ELF-1 (cell line): ENCODE measurements around the gene H2BK1.

Source experiments
- DNase-seq: peaks from one replicate; pipeline ENCODE4 v3.0.0-alpha.2; 2016; ENCODE audit warnings: low read depth, low spot score

Gene H2BK1

DNA sequence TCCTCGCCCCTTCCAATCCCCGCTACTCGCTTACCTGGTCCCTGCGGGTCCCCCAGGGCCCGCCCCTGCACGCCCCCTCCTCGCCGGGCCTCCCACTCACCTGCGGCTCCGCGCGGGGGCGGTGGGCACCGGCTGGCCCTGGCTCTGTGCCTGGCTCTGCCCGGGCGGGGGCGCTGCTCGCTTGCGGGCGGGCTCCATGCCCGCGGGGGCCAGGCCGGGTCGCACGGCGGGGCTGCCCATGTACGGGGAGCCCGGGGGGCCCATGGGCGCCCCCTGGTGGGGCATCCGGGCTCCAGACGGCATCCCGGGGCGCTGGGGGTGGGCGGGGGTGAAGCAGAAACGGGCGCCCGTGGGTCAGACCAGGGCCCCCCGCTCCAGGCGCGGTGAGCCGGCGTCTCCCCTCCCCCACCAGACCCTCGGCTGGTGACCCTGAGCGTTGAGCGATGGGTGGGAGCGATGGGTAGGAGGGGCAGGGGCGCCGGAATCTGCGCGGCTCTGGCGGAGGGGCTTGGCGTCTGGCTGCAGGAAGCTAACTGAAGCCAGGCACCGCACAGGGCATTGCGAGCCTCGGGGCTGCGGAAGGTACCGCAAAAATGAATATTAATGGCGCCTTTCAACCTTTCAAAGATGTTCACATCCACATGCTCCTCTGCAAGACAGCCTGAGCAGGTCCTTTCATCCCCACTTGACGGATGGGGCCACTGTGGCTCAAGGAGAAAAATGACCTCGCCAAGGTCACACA is 35.2 kb upstream of the H2BK1 start:
- DNase-seq = no peak

DNA sequence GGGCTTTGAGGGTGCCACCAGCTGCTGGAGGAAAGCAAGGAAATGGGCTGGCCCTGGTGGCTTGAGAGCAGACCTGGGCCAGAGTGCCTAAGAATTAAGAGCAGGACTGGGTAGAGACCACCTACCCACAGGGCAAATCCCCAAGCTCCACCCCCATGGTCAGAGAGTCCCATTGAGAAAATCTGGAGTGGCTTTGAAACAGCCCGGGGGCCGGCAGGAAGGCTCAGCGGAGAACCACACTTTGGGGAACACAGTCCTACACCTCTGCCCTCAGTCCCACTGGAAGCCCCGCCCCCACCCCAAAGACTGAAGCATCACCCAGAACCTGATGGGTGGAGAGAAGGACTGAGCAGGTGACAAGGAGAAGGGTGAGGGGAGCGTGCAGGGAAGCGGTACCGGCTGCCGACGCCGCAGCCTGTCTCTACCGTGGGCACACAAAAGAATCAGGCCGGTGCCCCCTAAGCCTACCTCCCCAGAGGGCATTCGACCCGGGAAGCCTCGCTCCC is 34.6 kb upstream of the H2BK1 start:
- no peak for DNase-seq

DNA sequence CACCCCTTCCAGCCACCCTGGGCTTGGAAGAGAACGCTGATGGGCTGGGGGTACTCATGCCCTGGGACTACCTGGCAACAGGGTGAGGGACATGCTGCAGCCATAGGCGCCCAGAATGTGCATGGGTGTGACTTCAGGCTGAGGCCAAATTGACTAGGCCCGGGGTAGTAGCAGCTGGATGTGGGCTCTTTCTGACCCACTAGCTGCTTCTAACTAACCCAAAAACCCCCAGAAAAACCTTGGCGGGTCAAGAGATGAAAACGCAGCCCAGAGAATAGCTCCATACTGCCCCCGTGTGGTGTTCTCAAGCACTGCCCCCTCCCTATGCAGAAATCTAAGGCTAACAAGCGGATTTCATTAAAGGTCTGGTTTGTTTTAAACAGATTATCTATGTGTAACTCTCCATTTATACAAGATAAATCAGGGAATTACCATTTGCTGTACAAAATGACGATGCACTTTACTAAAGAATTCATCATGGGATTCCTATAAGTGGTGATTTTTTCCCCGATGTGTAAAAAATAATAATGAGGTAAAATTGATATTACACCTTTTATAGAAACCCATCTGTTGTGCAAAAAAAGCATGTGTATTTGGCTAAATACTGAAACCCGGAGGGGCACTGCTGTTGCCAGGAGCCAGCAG is 34.0 kb upstream of the H2BK1 start:
- peak; percentile 72 for DNase-seq

DNA sequence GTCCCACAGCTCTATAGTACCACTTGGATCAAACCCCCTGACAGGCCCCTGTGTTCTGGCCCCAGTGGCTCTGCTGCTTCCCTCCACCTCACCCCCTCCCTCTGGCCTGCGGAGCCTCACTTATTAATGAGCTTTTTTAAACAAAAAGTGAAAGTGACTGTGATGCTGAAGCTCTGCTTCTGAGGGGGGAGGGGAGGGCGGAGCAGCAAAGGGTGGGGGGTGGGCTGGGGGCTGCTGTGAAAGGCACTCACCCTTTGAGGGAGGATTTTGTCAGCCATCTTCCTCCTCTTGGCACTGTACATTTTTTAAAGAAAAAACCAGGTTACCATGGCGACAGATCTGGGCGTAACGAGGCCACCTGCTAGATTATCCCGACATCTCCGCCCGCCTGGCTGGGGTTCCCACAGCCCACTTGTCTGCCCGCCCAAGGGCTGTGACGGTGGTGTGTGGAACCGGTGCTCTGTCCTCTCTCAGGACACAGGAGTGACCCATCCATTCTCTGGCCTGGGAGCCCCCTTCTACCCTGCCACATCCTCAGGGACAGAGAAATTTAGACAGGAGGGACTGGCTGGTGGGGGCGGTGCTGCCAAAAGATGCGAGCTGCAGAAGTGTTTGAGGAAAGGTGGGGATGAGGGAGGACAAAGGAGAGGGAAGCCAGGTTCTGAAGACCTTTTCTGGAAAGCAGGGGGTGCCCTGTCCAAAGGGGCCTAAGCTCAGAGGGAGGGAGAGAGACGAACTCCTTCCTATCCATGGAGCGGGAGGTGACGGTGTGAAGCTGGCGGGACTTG is 33.3 kb upstream of the H2BK1 start:
- no peak for DNase-seq

DNA sequence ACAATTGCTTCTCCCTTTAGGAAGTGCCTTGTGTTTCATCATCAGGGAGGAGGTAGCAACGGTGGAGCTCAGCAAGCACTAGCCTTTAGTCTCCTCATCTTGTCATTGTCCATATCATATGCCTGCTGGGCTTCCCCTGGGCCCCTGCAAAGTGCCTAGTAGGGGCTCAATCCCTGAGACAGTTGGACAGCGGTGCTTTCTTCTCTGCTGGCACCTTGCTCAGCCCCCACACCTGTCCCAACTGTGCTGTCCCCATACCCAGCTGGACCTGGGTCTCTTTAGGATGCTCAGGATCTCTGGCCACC is 32.7 kb upstream of the H2BK1 start:
- DNase-seq = no peak

DNA sequence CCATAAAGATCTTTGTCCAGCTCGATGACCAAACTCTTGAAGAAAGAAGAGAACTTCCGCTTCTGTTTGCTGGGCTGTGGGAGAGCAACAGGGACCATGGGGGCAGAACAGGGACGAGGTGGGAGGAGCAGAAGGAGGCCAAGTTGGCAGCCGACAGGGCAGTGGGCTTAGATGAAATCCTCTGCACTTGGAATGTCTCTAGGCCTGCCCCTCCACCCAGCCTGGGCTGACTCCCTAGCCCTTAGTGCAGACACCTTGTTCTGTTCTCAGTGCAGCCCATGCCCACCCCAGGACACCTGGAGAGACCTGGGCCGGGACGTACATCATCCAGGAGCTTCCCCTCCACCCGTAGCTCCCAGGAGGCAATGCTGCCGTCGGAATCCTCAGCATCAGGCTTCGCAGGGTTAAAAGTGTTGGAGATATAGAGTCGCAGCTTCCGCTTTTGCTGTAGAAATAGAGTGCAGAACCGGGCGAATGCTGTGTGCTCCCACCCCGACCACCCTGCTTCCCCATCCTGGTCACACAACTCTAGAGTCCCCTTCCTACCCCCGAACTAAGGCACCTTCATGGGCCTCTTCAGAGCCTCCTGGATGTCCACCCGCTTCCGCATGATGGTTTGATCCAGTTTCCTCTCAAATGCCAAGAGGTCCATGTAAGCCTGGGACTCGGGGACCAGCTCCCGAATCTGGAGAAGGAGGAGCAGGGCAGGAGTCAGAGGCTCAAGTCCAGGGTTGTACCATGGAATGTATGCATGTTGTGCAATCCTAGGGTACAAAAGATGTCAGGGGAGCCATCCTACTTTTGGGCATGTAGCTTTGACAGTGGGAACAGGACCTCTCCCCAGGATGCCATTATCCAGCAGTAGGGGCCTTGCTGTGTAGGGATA is 32.1 kb upstream of the H2BK1 start:
- DNase-seq = no peak

DNA sequence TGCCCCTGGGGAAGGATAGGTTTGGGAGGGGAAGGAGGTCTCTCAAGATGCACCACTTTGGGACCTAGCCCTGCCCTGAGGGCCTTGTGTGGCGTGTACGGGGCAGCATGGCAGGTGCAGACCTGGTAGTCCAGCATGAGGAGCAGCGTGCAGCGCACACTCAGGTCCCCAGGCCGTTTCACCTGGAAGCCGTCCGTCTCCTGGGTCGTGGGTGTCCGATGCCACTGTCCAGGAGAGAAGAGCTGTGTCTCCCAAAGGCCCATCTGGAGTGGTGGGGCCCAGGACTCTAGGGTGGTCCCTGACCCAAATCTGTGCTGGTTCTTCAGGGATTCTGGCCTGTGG is 31.4 kb upstream of the H2BK1 start:
- no peak for DNase-seq

DNA sequence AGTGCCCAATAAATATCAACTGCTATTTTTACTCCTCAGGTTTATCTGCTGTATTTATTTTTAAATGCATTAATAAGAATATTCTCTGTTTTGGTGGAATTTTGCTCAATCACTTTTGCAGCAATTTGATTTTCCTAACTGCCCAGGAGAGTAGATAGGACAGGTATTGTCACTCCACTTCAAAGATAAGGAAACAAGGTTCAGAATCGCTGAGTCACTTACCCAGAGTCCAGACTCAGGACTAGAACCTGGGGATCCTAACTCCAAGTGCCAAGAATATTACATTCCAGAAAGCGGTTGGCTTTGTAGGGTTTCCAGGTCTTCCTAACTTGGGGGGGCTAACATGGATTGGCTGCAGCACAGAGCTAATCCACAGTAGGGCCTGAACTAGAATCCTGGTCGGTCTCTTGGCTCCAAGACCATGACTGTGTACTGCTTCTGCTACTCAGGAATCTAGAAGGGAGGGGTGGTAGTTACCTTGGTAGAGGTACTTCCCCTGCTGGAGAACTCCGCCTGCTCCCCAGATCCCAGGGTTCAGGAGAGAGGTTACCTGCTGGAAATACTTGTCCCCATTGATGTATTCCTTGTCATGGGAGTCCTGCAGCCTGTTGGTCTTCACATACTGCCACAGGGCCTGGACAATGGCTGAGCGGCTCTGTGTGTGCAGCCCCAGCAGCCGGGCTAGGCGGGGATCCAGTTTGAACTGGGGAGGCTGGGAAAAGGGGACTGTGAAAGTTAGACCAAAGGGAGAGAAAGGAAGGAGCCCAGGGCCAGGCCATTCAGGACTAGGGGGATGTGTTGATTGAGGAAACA is 30.9 kb upstream of the H2BK1 start:
- no peak for DNase-seq

DNA sequence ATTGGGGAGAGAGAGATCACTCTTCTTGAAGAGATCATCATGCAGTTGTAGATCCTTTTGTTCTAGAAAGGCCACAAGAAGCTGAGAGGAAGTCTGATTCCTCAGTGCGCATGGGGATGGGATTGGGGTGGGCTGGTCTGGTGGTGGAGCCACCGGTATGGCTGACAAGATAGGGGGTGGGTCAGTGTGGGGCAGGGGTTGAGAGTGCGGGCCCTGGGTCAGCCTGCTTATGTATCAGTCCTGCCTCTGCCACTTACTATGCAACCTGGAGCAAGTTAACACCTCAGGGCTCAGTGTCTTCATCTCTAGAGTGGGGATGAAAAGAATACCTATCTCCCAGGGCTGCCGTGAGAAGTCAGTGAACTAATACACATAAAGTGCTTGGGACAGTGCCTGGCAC is 30.2 kb upstream of the H2BK1 start:
- DNase-seq = no peak

DNA sequence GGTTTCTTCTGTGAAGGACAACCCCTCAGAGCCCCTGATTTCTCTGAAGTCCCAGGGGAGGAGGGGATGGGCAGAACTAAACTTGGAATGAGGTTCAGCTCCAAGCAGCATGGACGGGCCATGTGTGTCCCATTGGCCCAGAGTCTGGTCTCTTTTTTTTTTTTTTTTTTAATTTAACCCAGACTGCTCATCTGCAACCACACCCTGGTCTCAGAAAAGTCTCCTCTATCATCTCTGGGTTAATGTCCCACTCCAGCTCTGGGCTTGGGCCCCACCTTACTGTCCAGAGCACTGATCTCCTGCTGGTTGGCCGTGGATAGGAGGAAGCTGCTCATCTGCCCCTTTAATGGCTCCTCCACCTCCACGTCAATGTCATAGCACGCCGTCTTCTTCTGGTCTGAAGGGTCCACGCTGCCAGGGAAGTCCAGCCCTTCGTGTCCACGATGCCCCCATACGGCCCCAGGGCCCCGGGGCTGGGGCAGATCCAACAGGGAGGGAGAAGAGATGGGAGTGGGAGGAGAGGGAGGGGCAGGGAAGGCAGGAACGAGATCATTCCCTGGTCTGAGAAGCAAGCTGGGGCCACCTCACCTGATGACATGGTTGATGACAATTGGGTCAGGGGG is 29.7 kb upstream of the H2BK1 start:
- no peak for DNase-seq

DNA sequence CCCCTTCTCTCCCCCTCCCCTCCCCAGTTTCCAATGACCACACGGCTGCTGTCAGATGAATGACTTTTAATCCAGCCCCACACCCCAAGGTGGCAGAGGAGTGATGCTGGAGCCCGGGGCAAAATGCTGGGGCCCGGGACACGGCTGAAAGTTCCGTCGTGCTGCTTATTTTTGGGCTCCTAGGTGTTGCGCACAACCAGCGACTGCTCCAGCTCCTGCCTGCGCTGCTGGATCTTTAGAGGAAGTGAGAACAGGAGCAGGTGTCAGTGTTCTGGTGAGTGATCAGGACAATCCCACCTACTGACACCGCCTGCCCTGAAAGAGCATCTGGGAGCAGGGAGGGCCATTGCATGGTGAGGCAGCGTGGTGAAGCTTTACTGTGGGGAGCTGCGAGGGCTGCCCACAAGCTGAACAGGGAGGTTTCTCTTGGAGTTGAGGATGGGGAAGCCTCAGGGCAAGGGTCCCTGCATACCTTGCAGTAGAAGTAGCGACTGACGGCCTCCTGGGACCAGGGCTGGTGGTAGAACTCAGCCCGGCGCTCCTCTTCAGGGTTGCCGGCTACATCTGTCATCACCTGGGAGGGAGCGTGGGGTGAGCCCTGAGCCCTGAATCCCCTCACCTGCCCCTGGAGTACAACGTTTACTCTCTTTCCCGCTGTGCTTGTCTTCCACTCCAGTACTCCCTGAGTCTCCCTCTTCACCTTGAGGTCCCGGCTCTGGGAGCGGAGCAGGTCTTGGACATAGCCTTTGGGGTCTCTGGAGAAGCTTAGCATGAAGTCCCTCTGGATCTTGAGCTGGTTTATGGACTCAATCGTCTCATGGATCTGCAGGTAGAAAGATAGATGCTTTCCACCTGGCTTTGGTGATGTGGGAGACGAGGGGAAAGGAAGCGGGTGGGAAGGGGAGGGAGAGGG is 28.9 kb upstream of the H2BK1 start:
- no peak for DNase-seq

DNA sequence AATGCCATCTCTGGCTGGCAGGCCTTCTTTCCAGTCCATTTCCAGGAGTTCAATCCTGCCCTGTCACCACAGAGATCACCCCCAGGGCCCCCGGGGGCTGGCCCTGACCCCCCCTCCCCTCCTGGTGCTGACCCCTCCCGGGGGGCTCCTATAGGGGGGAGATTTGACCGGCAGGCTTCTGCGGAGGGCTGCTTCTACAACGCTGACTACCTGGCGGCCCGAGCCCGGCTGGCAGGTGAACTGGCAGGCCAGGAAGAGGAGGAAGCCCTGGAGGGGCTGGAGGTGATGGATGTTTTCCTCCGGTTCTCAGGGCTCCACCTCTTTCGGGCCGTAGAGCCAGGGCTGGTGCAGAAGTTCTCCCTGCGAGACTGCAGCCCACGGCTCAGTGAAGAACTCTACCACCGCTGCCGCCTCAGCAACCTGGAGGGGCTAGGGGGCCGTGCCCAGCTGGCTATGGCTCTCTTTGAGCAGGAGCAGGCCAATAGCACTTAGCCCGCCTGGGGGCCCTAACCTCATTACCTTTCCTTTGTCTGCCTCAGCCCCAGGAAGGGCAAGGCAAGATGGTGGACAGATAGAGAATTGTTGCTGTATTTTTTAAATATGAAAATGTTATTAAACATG is 28.0 kb upstream of the H2BK1 start:
- no peak for DNase-seq

DNA sequence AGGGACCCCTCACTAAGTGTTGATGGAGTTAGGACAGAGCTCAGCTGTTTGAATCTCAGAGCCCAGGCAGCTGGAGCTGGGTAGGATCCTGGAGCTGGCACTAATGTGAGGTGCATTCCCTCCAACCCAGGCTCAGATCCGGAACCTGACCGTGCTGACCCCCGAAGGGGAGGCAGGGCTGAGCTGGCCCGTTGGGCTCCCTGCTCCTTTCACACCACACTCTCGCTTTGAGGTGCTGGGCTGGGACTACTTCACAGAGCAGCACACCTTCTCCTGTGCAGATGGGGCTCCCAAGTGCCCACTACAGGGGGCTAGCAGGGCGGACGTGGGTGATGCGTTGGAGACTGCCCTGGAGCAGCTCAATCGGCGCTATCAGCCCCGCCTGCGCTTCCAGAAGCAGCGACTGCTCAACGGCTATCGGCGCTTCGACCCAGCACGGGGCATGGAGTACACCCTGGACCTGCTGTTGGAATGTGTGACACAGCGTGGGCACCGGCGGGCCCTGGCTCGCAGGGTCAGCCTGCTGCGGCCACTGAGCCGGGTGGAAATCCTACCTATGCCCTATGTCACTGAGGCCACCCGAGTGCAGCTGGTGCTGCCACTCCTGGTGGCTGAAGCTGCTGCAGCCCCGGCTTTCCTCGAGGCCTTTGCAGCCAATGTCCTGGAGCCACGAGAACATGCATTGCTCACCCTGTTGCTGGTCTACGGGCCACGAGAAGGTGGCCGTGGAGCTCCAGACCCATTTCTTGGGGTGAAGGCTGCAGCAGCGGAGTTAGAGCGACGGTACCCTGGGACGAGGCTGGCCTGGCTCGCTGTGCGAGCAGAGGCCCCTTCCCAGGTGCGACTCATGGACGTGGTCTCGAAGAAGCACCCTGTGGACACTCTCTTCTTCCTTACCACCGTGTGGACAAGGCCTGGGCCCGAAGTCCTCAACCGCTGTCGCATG is 27.2 kb upstream of the H2BK1 start:
- no peak for DNase-seq

DNA sequence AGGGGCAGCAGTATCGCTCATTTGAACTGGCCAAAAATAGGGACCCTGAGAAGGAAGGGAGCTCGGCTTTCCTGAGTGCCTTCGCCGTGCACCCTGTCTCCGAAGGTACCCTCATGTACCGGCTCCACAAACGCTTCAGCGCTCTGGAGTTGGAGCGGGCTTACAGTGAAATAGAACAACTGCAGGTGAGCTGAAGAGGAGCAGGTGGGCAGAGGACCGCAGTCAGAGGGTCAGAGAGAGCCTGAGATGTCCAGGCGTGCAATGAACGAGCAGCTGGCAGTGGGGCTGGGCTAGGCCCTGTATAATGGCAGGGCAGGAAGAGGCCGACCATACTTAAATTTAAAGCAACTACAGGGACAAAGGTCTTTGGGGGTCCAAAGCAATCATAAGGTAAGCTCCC is 26.1 kb upstream of the H2BK1 start:
- no peak for DNase-seq

DNA sequence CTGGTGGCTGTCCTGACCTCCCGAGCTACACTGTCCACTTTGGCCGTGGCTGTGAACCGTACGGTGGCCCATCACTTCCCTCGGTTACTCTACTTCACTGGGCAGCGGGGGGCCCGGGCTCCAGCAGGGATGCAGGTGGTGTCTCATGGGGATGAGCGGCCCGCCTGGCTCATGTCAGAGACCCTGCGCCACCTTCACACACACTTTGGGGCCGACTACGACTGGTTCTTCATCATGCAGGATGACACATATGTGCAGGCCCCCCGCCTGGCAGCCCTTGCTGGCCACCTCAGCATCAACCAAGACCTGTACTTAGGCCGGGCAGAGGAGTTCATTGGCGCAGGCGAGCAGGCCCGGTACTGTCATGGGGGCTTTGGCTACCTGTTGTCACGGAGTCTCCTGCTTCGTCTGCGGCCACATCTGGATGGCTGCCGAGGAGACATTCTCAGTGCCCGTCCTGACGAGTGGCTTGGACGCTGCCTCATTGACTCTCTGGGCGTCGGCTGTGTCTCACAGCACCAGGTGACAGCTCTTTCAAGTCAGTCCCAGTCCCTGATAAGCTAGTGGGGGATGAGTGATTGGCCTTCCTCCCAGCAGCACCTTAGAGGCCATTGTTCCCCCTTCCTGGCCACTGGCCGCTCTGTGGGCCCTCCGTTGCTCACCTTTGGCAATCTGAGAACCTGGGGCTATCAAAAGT is 25.0 kb upstream of the H2BK1 start:
- no peak for DNase-seq

DNA sequence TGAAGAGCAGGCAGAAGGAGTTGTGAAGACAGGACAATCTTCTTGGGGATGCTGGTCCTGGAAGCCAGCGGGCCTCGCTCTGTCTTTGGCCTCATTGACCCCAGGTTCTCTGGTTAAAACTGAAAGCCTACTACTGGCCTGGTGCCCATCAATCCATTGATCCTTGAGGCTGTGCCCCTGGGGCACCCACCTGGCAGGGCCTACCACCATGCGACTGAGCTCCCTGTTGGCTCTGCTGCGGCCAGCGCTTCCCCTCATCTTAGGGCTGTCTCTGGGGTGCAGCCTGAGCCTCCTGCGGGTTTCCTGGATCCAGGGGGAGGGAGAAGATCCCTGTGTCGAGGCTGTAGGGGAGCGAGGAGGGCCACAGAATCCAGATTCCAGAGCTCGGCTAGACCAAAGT is 23.5 kb upstream of the H2BK1 start:
- DNase-seq = no peak
